Adipose tissue (tissue), 3 donors: Measurements from ENCODE around the gene DBR1. TPM values are rescaled to one million over a fixed set of nuclear protein-coding genes. Genes with fewer than 3 reads are reported as not detected.

Source experiments
- H3K27ac ChIP-seq: one replicate; pipeline ENCODE4 v1.5.1; 2013; ENCODE audit warnings: low read depth, low read length
- WGBS, 3 donors: extraction: QIAGEN DNeasy Blood & Tissue Kit; methylation state at CpG; one replicate each; pipeline ENCODE4 v1.1.7; 2013; 5-methylcytosine and 5-hydroxymethylcytosine counted together
- polyA plus RNA-seq, 3 donors: library from polyadenylated mRNA; stranded (reverse); fragments of 200-250 nt; gene quantifications; one replicate each; pipeline ENCODE4 v1.2.3, GENCODE V29; 2013
- donor health status: healthy with polysubstance abuse.
- donor health status: Bipolar disorder and iron deficiency.
- donor health status: healthy.

Gene DBR1, protein sequence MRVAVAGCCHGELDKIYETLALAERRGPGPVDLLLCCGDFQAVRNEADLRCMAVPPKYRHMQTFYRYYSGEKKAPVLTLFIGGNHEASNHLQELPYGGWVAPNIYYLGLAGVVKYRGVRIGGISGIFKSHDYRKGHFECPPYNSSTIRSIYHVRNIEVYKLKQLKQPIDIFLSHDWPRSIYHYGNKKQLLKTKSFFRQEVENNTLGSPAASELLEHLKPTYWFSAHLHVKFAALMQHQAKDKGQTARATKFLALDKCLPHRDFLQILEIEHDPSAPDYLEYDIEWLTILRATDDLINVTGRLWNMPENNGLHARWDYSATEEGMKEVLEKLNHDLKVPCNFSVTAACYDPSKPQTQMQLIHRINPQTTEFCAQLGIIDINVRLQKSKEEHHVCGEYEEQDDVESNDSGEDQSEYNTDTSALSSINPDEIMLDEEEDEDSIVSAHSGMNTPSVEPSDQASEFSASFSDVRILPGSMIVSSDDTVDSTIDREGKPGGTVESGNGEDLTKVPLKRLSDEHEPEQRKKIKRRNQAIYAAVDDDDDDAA
- polyA plus RNA-seq = 1 to 10 TPM; 4.3 to 7.0 (median 5.5) TPM

- no peak within 1 kb of the TSS for H3K27ac ChIP-seq
- WGBS, 3 donors = 0 to 1% (median 1%) methylated on average over 38 of the region's 38 CpGs
These were observed at the start of gene DBR1 for GRCh38 chr3:138174421-138175131. Gene DBR1, minus strand, starts transcription at chr3:138174921. Its CDS starts 126 bp downstream, at chr3:138174795.

DNA sequence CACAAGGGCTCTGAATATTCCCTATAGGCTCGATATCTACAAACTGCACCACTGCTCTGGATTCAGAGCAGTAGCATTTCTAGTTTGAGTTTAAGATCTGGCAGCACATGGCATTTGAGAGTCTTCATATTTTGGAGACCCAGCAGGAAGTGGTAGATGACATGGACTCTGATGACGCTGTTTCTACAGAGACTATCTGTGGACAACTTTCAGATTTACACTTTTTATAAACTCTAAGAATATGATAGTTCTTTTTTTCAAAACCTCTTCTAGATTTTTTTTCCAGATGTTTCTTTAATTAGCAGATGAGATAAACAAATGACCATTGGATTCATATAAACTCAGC is 48.2 kb upstream of the DBR1 start:
- 64 to 75% (median 64%) methylated on average over 2 of the region's 2 CpGs for WGBS, 3 donors

DNA sequence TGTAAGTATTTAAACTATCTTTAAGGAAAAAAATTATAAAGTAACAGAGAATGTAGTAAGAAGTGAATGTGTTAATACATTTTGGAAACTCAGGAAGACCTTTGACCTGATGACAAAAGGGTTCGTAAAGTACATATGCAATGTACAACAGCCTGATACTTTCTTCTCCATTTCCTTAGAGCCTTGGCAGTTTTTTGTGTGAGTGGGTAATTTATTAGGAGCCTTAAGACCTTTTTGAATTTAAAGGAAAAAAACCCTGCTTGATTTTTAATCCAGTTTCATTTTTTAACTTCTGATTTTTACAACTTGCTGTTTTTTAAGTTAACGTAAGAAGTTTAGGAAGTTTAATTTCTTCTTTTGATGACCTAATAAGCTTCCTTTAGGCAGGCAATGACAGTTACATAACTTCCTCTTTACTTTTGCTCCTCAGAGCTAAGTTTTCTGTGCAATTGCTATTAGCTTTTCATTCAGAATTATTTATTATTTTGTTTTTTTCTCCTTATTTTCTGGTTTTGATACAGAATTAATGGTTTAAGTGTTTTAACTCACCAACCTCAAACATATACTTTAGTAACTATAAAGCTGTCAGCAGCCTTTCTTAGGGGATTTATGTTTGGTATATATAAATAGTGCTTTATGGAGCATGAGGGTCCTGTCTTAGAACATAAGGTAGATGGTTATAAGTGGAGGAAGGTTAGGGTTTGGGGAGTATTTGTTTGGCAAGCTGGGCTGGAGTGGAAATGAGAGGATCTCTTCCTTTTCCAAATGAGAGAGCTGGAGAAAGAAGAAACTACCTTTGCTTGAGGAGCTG is 47.6 kb upstream of the DBR1 start:
- no peak overlapping the region for H3K27ac ChIP-seq

More for the DNA sequence above, 48.2 kb upstream of the DBR1 start:
- H3K27ac ChIP-seq = no peak overlapping the region

DNA sequence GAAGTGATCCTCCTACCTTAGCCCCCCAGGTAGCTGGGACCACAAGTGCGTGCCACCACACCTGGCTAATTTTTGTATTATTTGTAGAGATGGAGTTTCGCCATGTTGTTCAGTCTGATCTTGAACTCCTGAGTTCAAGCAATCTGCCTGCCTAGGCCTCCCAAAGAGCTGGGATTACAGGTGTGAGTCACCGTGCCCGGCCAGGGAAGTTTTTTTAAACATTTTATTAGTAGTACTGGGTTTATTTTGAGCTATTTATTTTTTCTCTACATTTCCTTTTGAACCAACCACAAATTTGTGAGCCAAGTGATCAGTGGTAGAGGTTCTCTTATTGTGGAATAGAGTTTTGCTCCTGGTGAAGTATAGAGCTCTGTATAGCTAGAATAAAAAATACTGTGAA is 46.1 kb upstream of the DBR1 start:
- H3K27ac ChIP-seq = no peak overlapping the region
- WGBS, 3 donors = 92 to 96% (median 95%) methylated on average over 4 of the region's 4 CpGs

More for the DNA sequence above, 47.6 kb upstream of the DBR1 start:
- 24 to 62% (median 33%) methylated on average over 2 of the region's 2 CpGs for WGBS, 3 donors

GRCh38 chr3:138220242-138220641 is 45.5 kb upstream of the DBR1 start:
- 83 to 100% (median 92%) methylated on average over 1 of the region's 1 CpG for WGBS, 3 donors
- H3K27ac ChIP-seq = no peak overlapping the region

DNA sequence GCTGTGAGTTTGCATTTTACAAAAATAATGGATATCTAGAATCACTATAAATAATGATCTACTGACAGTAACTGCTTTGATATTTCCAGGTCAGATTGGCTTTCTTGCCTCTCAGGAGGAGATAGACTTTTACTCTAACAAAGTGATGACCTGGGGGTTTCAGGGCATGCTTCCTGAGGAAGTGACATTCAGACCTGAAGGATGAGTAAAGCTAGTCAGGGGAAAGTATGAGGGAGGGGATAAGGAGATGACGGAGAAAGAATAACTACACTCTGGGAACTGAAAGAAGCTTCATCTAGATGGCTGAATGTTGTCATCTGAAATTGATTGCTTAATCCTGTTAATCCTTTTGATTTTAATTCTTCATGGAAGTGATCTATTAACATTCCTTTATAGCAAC is 44.5 kb upstream of the DBR1 start:
- WGBS, 3 donors = 57 to 92% (median 58%) methylated on average over 1 of the region's 1 CpG
- H3K27ac ChIP-seq = no peak overlapping the region

DNA sequence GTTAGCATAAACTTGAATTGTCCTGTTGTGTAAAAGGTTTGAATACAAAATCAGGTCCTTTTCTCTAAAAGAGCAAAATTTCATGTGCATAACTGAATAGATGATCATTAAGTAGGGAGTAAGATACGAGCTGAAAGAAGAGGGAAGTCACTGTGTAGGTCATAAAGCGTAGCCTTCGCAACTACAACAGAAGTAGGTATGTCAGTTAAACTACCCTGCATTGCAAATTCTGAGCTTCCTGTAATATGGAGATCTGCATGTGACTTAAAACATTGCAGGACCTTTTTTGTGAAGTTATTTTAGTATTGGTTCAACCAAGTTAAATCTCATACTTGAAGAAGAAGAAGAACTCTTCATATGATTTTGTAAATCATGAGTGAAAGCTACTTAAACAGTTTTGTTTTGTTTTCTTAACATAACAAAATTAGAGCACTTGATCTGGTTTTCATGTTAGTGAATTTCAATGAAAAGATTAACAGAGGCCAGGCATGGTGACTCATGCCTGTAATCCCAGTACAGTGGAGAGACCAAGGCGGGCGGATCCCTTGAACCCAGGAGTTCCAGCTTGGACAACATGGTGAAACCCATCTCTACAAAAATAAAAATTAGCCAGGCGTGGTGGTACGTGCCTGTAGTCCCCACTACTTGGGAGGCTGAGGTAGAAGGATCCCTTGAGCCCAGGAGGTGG is 38.8 kb upstream of the DBR1 start:
- H3K27ac ChIP-seq = no peak overlapping the region
- WGBS, 3 donors = 78 to 95% (median 85%) methylated on average over 7 of the region's 7 CpGs

DNA sequence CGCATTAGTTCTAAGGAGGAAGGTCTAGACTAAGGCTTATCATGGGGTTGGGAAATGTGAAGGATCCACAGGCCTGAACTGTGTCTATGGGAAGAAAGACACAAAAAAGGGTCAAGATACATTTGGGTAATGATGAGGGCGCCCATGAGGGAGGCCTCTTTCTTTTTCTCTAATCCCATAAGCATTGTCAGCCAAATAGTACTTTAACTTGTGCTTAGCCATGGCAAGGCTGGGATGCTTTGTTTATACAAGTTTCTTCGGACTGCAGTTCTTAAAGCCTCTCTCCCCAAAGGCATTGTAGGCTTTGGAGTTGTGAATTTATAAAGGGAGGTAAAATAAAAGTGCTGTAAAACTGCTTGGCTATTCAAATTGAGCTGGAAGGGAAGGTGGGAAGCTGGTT is 35.8 kb upstream of the DBR1 start:
- no peak overlapping the region for H3K27ac ChIP-seq
- WGBS, 3 donors = 82 to 89% (median 85%) methylated on average over 3 of the region's 3 CpGs

- H3K27ac ChIP-seq = no peak overlapping the region
- WGBS, 3 donors = 99 to 100% (median 100%) methylated on average over 2 of the region's 2 CpGs
These were observed 31.5 kb upstream of the DBR1 start for GRCh38 chr3:138206196-138206595.

GRCh38 chr3:138205527-138205926 is 30.8 kb upstream of the DBR1 start:
- H3K27ac ChIP-seq = no peak overlapping the region
- WGBS, 3 donors = 70 to 80% (median 80%) methylated on average over 5 of the region's 5 CpGs

DNA sequence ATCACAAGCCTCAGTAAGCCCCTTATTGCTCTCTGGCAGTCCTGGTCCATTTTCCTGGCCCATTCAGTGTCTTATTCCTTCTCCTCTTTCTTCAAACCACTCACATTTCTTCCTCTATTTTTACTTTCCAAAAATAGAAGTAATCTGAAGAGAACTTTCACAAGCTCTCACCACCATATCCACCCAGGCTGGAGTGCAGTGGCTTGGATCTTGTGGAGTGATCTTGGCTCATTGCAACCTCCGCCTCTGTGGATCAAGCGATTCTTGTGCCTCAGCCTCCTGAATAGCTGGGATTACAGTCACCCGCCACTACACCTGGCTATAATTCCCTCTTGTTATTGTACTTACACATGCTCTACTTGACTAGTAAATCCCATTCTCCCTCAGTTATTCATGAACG is 29.2 kb upstream of the DBR1 start:
- no peak overlapping the region for H3K27ac ChIP-seq
- 82 to 93% (median 89%) methylated on average over 4 of the region's 4 CpGs for WGBS, 3 donors

DNA sequence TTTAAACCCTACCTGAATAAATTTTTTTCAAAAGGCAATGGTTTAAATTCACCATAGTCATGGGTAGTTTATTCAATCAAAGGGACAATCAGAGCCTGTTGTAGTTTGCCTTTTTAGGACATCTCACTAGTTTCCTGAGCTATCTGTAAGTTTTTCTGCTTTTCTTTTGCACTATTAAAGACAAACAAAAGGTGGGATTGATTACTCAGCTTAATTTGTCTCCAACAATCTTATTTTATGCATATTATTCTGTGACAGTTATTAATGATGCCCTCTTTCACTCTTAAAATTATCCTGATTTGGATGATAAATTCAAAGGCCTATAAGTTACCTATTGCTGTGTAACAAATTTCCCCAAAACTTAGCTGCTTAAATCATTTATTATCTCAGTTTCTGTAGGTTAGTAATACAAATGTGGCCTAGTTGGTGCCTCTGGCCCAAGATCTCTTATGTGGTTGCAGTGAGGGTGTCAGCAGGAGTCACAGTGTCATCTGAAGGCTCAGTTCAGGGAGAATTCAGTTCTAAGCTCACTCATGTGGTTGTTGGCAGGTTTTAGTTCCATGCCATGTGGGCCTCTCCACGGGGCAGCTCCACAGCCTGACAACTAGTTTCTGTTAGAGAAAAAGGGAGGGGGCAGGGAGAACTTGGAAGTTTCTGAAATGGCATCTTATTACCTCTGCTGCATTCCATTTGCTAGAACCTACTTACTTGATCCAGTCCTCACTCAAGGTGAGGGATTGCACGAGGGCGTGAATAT is 28.4 kb upstream of the DBR1 start:
- WGBS, 3 donors = 82 to 99% (median 88%) methylated on average over 3 of the region's 3 CpGs
- no peak overlapping the region for H3K27ac ChIP-seq

DNA sequence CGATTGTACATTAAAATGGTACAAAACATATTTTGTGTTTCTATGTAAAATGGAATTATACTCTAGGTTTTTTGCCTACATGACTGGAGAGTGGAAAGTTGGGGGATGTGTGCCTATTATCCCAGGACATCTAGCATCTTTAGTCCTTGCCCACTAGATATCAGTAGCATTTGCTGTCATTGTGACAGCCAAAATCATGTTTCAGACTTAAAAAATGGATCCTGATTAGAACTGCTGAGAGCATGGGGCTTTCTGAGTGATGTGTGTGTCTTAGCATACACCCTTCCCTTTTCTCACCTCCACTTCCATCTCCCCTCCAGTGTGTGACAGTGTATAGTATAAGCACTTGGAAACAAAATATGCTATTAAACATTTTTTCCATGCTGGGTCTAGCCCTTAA is 25.7 kb upstream of the DBR1 start:
- no peak overlapping the region for H3K27ac ChIP-seq
- 53 to 87% (median 81%) methylated on average over 1 of the region's 1 CpG for WGBS, 3 donors

DNA sequence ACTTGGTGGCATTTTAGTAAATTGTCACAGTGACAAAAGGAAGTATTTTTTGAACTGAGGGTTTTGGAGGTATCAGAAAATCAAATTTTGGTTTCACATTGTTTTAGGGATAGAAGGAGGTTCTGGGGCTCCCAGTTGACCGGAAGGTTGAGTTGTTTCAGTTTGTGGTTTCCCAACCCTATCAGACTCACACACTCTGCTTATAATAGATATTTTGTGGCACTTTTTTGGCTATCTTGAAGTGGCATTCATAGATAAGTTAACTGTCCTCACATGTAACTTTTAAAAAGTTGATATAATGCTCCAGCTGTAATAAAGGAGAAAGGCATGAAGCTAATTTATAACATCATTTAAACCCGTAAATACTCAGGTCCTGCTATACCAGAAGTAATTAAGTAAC is 25.1 kb upstream of the DBR1 start:
- WGBS, 3 donors = 59 to 80% (median 64%) methylated on average over 2 of the region's 2 CpGs
- no peak overlapping the region for H3K27ac ChIP-seq

DNA sequence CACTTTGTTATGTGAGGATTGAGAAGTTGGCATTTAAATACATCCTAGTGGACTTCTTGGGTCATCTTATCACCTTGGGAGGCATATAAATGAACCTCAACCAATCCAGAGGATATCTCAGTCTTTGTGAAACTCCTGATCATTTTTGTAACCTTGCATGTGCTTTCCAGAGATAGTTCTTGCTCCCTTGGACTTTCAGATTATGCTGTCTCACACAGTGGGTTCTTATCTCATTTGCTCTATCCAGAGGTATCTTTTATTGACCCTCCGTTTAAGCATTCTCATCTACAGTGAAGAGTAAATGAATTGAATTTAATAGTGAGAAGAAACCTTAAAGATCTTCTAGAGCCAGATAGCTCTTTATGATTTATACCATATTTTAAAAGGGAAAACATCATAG is 22.8 kb upstream of the DBR1 start:
- WGBS, 3 donors = 56 to 91% (median 89%) methylated on average over 1 of the region's 1 CpG
- no peak overlapping the region for H3K27ac ChIP-seq

- H3K27ac ChIP-seq = no peak overlapping the region
- 44 to 87% (median 81%) methylated on average over 5 of the region's 5 CpGs for WGBS, 3 donors
These were observed 22.3 kb upstream of the DBR1 start for GRCh38 chr3:138197058-138197457.

DNA sequence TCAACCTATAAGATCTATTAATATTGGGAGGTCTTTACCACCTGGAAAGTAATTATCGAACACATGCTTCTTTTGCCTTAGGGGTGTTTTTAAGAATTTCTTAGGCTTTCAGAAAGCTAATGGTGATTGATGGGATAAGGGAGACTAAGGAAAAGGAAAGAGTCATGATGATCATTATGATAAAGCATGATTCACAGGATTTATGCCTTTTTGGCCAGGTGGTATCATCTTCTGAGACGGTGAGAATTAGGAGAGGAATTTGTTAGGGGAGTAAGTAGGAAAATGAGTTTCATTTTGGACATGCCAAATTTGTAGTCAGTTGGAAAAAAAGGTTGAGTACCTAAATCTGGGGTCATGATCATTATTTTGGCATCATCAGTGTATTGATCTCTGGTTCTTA is 21.3 kb upstream of the DBR1 start:
- 95 to 96% (median 96%) methylated on average over 2 of the region's 2 CpGs for WGBS, 3 donors
- H3K27ac ChIP-seq = no peak overlapping the region

- WGBS, 3 donors = 63 to 86% (median 79%) methylated on average over 2 of the region's 2 CpGs
These were observed 20.8 kb upstream of the DBR1 start for GRCh38 chr3:138195481-138195880.

More at GRCh38 chr3:138195481-138195880, 20.8 kb upstream of the DBR1 start:
- no peak overlapping the region for H3K27ac ChIP-seq
